IMR-90 (cell line): ENCODE results near the gene CARD10. TPM values are rescaled to one million over a fixed set of nuclear protein-coding genes. Genes with fewer than 3 reads are reported as not detected.

Source experiments
- ATAC-seq: fragments of 200-7000 bp; cut with Tn5 transposase; 2 replicates; pipeline ENCODE4 v1.9.1; 2020; ENCODE audit warnings: low read depth, mild to moderate bottlenecking, moderate library complexity
- BruUV-seq: library from RNA; stranded (reverse); fragments of 400-500 nt; replicated peaks from 2 replicates; lab custom pipeline; 2021; lab: Mats Ljungman, UMichigan
- CTCF ChIA-PET: fragments of 300-600 bp; formaldehyde crosslinking; extraction: SDS; loops from one replicate; lab custom pipeline; 2021; ENCODE audit warnings: antibody characterized with exemption; lab: Yijun Ruan, JAX
- POLR2A ChIA-PET: fragments of 300-600 bp; sonication (Branson Sonifier 250); formaldehyde crosslinking; loops from one replicate; lab custom pipeline; 2022; ENCODE audit warnings: antibody characterized with exemption; ENCODE audit not compliant: unreplicated experiment; lab: Charles Lee
- DNase-seq: peaks from one replicate; pipeline ENCODE4 v3.0.0; 2013
- H2AFZ ChIP-seq: replicated peaks from 2 replicates; pipeline ENCODE3; 2013; ENCODE audit warnings: low read length, mild to moderate bottlenecking; ENCODE audit not compliant: poor library complexity
- H2AK5ac ChIP-seq: 2 replicates; pipeline ENCODE4 v1.6.1; 2013; ENCODE audit warnings: low read depth, low read length, inconsistent platforms
- H2AK9ac ChIP-seq: replicated peaks from 2 replicates; pipeline ENCODE3; 2013; ENCODE audit warnings: mild to moderate bottlenecking, low read depth, low read length, moderate library complexity; ENCODE audit not compliant: poor library complexity
- H2BK120ac ChIP-seq: 2 replicates; pipeline ENCODE4 v1.6.1; 2013; ENCODE audit warnings: low read depth, low read length, inconsistent platforms
- H2BK15ac ChIP-seq: 3 replicates; pipeline ENCODE4 v1.6.1; 2013; ENCODE audit warnings: low read depth, low read length, inconsistent platforms
- H2BK20ac ChIP-seq: 2 replicates; pipeline ENCODE4 v1.6.1; 2013; ENCODE audit warnings: low read depth, mild to moderate bottlenecking, inconsistent platforms, low read length, moderate library complexity
- H2BK5ac ChIP-seq: 2 replicates; pipeline ENCODE4 v1.6.1; 2013; ENCODE audit warnings: mild to moderate bottlenecking, low read depth, low read length, inconsistent platforms; ENCODE audit not compliant: poor library complexity, severe bottlenecking
- H3K14ac ChIP-seq: replicated peaks from 2 replicates; pipeline ENCODE4 v1.6.1; 2013; ENCODE audit warnings: low read depth, low read length, inconsistent platforms
- H3K18ac ChIP-seq: 2 replicates; pipeline ENCODE4 v1.6.1; 2013; ENCODE audit warnings: low read depth, low read length, control low read depth
- H3K23ac ChIP-seq: 2 replicates; pipeline ENCODE4 v1.6.1; 2013; ENCODE audit warnings: low read depth, low read length, inconsistent platforms
- H3K27ac ChIP-seq: 2 replicates; pipeline ENCODE4 v1.5.1; 2013; ENCODE audit warnings: mild to moderate bottlenecking, control low read depth, low read length; ENCODE audit not compliant: insufficient read depth
- H3K27me3 ChIP-seq: 2 replicates; pipeline ENCODE4 v1.6.1; 2013; ENCODE audit warnings: low read length; ENCODE audit not compliant: control insufficient read depth, insufficient read depth
- H3K36me3 ChIP-seq: 2 replicates; pipeline ENCODE4 v1.6.1; 2013; ENCODE audit warnings: low read length, mixed read lengths; ENCODE audit not compliant: control insufficient read depth, insufficient read depth
- H3K4ac ChIP-seq: 2 replicates; pipeline ENCODE4 v1.6.1; 2013; ENCODE audit warnings: low read depth, low read length, inconsistent platforms
- H3K4me1 ChIP-seq: 2 replicates; pipeline ENCODE4 v1.6.1; 2013; ENCODE audit warnings: low read length, mixed read lengths; ENCODE audit not compliant: control insufficient read depth, insufficient read depth
- H3K4me2 ChIP-seq: 2 replicates; pipeline ENCODE4 v1.6.1; 2013; ENCODE audit warnings: low read depth, mild to moderate bottlenecking, control low read depth, low read length, moderate library complexity
- H3K4me3 ChIP-seq: 2 replicates; pipeline ENCODE4 v1.5.1; 2013; ENCODE audit warnings: low read depth, mild to moderate bottlenecking, control low read depth, low read length, moderate library complexity; ENCODE audit not compliant: insufficient read depth
- H3K56ac ChIP-seq: 2 replicates; pipeline ENCODE4 v1.6.1; 2013; ENCODE audit warnings: low read length, inconsistent platforms; ENCODE audit not compliant: insufficient read depth; ENCODE audit errors: extremely low read depth
- H3K79me1 ChIP-seq, 2 experiments: 2 replicates each; pipeline ENCODE4 v1.6.1; 2013; ENCODE audit warnings: low read length in 2 of 2, inconsistent platforms in 1 of 2, low read depth in 1 of 2
- H3K9ac ChIP-seq: 2 replicates; pipeline ENCODE4 v1.6.1; 2013; ENCODE audit warnings: low read depth, low read length, control low read depth
- H3K9me1 ChIP-seq: 2 replicates; pipeline ENCODE4 v1.6.1; 2013; ENCODE audit warnings: low read length, inconsistent platforms; ENCODE audit not compliant: insufficient read depth
- H3K9me3 ChIP-seq: 2 replicates; pipeline ENCODE4 v1.6.1; 2013; ENCODE audit warnings: low read length; ENCODE audit not compliant: control insufficient read depth, insufficient read depth
- H4K20me1 ChIP-seq: 2 replicates; pipeline ENCODE4 v1.6.1; 2013; ENCODE audit warnings: low read length, inconsistent platforms; ENCODE audit not compliant: insufficient read depth
- H4K5ac ChIP-seq: 2 replicates; pipeline ENCODE4 v1.6.1; 2013; ENCODE audit warnings: mild to moderate bottlenecking, low read depth, low read length, control low read depth
- H4K8ac ChIP-seq, 2 experiments: 2 replicates each; pipeline ENCODE4 v1.6.1; 2013; ENCODE audit warnings: low read depth in 2 of 2, low read length in 2 of 2, control low read depth in 1 of 2, inconsistent platforms in 1 of 2
- H4K91ac ChIP-seq: 2 replicates; pipeline ENCODE4 v1.6.1; 2013; ENCODE audit warnings: low read depth, low read length, inconsistent platforms; ENCODE audit not compliant: insufficient read depth
- BHLHE40 ChIP-seq: fragments of 150-350 bp; IDR thresholded peaks from 2 replicates; pipeline ENCODE4 v1.6.1; 2016; ENCODE audit warnings: mild to moderate bottlenecking, low read depth, low read length
- CEBPB ChIP-seq: IDR thresholded peaks from 2 replicates; pipeline ENCODE4 v1.6.1; 2012; ENCODE audit warnings: low read depth, low read length, improper control_type of control experiment
- CHD1 ChIP-seq: IDR thresholded peaks from 2 replicates; pipeline ENCODE4 v1.6.1; 2012; ENCODE audit warnings: low read depth, low read length, improper control_type of control experiment
- CTCF ChIP-seq: conservative IDR thresholded peaks from 2 replicates; pipeline ENCODE4 v1.5.1; 2012; ENCODE audit warnings: mild to moderate bottlenecking, low read depth, low read length, improper control_type of control experiment
- ELK1 ChIP-seq: fragments of 150-350 bp; IDR thresholded peaks from 2 replicates; pipeline ENCODE4 v1.6.1; 2016; ENCODE audit warnings: low read depth, mild to moderate bottlenecking, low read length, moderate library complexity, borderline replicate concordance
- FOS ChIP-seq: fragments of 150-350 bp; IDR thresholded peaks from 2 replicates; pipeline ENCODE4 v1.6.1; 2016; ENCODE audit warnings: low read depth, low read length
- MAFK ChIP-seq: IDR thresholded peaks from 2 replicates; pipeline ENCODE4 v1.6.1; 2012; ENCODE audit warnings: low read depth, low read length, improper control_type of control experiment
- MXI1 ChIP-seq: IDR thresholded peaks from 2 replicates; pipeline ENCODE4 v1.6.1; 2012; ENCODE audit warnings: low read depth, mild to moderate bottlenecking, low read length, moderate library complexity, borderline replicate concordance
- POLR2A ChIP-seq: IDR thresholded peaks from 2 replicates; pipeline ENCODE4 v1.6.1; 2012; ENCODE audit warnings: mild to moderate bottlenecking, low read depth, low read length
- RAD21 ChIP-seq: IDR thresholded peaks from 2 replicates; pipeline ENCODE4 v1.6.1; 2012; ENCODE audit warnings: low read length, improper control_type of control experiment
- RCOR1 ChIP-seq: IDR thresholded peaks from 2 replicates; pipeline ENCODE4 v1.6.1; 2012; ENCODE audit warnings: mild to moderate bottlenecking, low read length, improper control_type of control experiment; ENCODE audit not compliant: insufficient replicate concordance
- RFX5 ChIP-seq: IDR thresholded peaks from 2 replicates; pipeline ENCODE4 v1.8.0; 2012; ENCODE audit warnings: low read depth, mild to moderate bottlenecking, low read length, moderate library complexity
- SMC3 ChIP-seq: fragments of 150-350 bp; IDR thresholded peaks from 2 replicates; pipeline ENCODE4 v1.6.1; 2016; ENCODE audit warnings: low read depth, mild to moderate bottlenecking, antibody characterized with exemption, low read length, moderate library complexity
- USF2 ChIP-seq: fragments of 150-350 bp; IDR thresholded peaks from 2 replicates; pipeline ENCODE4 v1.6.1; 2017; ENCODE audit warnings: mild to moderate bottlenecking, antibody characterized with exemption, low read length, low read depth
- WGBS, 2 experiments: methylation state at CpG; one replicate each; pipeline versions ENCODE4 v1.1.5 to v1.1.7; 2013; ENCODE audit warnings: missing lambda C conversion rate in 2 of 2; ENCODE audit not compliant: insufficient read length in 1 of 2; ENCODE audit errors: extremely low coverage in 2 of 2; 5-methylcytosine and 5-hydroxymethylcytosine counted together
- dilution Hi-C: fragments of 300-500 bp; cut with HindIII; formaldehyde crosslinking; loops from one replicate; pipeline ENCODE4 v1.14.3; 2018; ENCODE audit warnings: low sequenced_read_pairs; ENCODE audit not compliant: unreplicated experiment
- in situ Hi-C: fragments of 300-500 bp; cut with MboI; formaldehyde crosslinking; loops from 3 replicates; pipeline ENCODE4 v1.14.3; 2019; ENCODE audit warnings: low sequenced_read_pairs, inconsistent platforms, mixed read lengths
- intact Hi-C: fragments of 100-400 bp; cut with micrococcal nuclease; formaldehyde crosslinking; loops from 2 replicates; pipeline ENCODE4 v1.10.0; 2022
- polyA plus RNA-seq, 3 experiments: library from polyadenylated mRNA; depleted of rRNA; stranded (reverse); fragments of >200 nt; gene quantifications; 2 replicates each; pipeline ENCODE4 v1.2.3, GENCODE V29; 2012; ENCODE audit warnings: low replicate concordance in 1 of 3
- total RNA-seq: library from RNA; depleted of rRNA; stranded (reverse); fragments of >200 nt; gene quantifications from 2 replicates; pipeline ENCODE4 v1.2.3, GENCODE V29; 2012

CARD10 gene
- total and polyA plus RNA-seq, 2 of the 4 experiments (the other 2 are of a cell fraction): 6.1 to 18.4 TPM

- no peak overlapping the region for H3K56ac ChIP-seq
- H2AK9ac ChIP-seq: no peak overlapping the region
- no peak overlapping the region for H3K4me3 ChIP-seq
- CTCF ChIA-PET: no interaction called here
- H4K20me1 ChIP-seq: peaks cover 12% of the 10 kb centered on the region; the same call in 1 of the 2 replicates
- no peak for DNase-seq
- H4K91ac ChIP-seq: no peak overlapping the region
- no peaks in the 10 kb centered on the region for H3K27me3 ChIP-seq
- no peak overlapping the region for H3K18ac ChIP-seq
- H4K5ac ChIP-seq: no peak overlapping the region
- H3K9ac ChIP-seq: no peak overlapping the region
- H3K4me1 ChIP-seq: peaks cover 10% of the 10 kb centered on the region
- H4K8ac ChIP-seq: no peak overlapping the region
- no peak for ATAC-seq
- no peak overlapping the region for H2BK15ac ChIP-seq
- H2AK5ac ChIP-seq: no peak overlapping the region
- H3K27ac ChIP-seq: no peak overlapping the region
- no peak overlapping the region for H2BK120ac ChIP-seq
- H2AFZ ChIP-seq: no peak overlapping the region
- peaks cover 28% of the 10 kb centered on the region for H3K36me3 ChIP-seq
- H2BK20ac ChIP-seq: no peak overlapping the region
- H3K4ac ChIP-seq: no peak overlapping the region
- WGBS, 2 experiments: 94% methylated on average over 3 of the region's 10 CpGs; no CpG with 5 or more reads in 1 of the 2 experiments
- no peaks in the 10 kb centered on the region for H3K9me3 ChIP-seq
- peaks cover 3 to 16% of the 10 kb centered on the region in 2 experiments; a peak in 3 of 4 replicates for H3K79me1 ChIP-seq
- no peak overlapping the region for H2BK5ac ChIP-seq
- H3K14ac ChIP-seq: no peak overlapping the region
- no TSS peak for BruUV-seq
- H3K9me1 ChIP-seq: peaks cover 8% of the 10 kb centered on the region
- TF ChIP-seq RAD21 (no peak), CTCF (no peak), SMC3 (no peak), MXI1 (no peak), RCOR1 (no peak), FOS (no peak), POLR2A (no peak), CHD1 (no peak), USF2 (no peak), MAFK (no peak), BHLHE40 (no peak), ELK1 (no peak), CEBPB (no peak), RFX5 (no peak)
- H3K23ac ChIP-seq: no peak overlapping the region
- in situ Hi-C loops: no loop called here
- POLR2A ChIA-PET: no interaction called here
- H3K4me2 ChIP-seq: no peak overlapping the region
- intact Hi-C loops: no loop called here
- dilution Hi-C loops: no loop called here
Observed at GRCh38 chr22:37507731-37508130, 11.5 kb downstream of the CARD10 start.
